HG02642 (cell line): Measurements from ENCODE around the gene RNF181.
"Not testable (repeated sequence)": the region's sequence is repeated elsewhere in the genome, so short reads cannot be mapped to it uniquely, and the experiment has no call there.

Experiments used
- ATAC-seq: cut with Tn5 transposase; IDR thresholded peaks from one replicate; pipeline ENCODE4 v1.9.1; 2021; ENCODE audit warnings: mild to moderate bottlenecking; ENCODE audit not compliant: unreplicated experiment, poor library complexity

RNF181 gene

GRCh38 chr2:85611705-85612587, 16.4 kb downstream of the RNF181 start, which contains the start of gene C2orf68:
TSS of gene C2orf68 (minus strand) at chr2:85612066. CDS start at chr2:85611984, 82 bp downstream.
- ATAC-seq, result peak; percentile 78

GRCh38 chr2:85613717-85614515, 18.4 kb downstream of the RNF181 start:
- no peak for ATAC-seq

GRCh38 chr2:85614757-85615156, 19.2 kb downstream of the RNF181 start:
- ATAC-seq, result not testable (repeated sequence)

- no peak for ATAC-seq
Observed at GRCh38 chr2:85615413-85615728, 19.8 kb downstream of the RNF181 start.

DNA sequence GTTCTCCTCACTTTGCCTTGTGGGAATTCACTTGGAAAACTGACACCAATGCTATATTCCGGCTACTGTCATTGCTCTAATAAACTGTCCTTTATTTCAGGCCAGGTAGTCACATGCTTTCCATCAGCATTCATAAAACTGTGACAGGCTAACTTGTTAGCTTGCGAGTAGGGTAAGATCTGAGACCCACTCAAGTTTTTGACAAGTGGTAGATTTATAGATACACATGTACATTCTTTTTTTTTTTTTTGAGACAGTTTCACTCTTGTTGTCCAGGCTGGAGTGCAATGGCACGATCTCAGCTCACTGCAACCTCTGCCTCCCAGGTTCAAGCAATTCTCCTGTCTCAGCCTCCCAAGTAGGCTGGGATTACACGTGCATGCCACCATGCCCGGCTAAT, 22.2 kb downstream of the RNF181 start:
- not testable (repeated sequence) for ATAC-seq

DNA sequence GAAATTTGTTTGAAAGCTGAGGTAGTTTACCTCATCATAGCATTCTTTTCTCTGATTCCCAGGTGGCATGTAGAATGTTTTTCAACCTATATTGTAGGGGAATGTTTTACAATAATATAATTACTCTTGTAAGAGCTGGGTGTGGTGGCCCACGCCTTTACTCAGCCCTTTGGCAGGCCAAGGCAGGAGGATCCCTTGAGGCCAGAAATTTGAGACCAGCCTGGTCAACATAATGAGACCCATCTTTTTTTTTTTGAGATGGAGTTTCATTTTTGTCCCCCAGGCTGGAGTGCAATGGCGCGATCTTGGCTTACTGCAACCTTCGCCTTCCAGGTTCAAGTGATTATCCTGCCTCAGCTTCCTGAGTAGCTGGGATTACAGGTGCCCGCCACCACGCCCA, 24.1 kb downstream of the RNF181 start:
- ATAC-seq, result no peak

GRCh38 chr2:85621338-85621737, 25.8 kb downstream of the RNF181 start:
- ATAC-seq, result no peak

DNA sequence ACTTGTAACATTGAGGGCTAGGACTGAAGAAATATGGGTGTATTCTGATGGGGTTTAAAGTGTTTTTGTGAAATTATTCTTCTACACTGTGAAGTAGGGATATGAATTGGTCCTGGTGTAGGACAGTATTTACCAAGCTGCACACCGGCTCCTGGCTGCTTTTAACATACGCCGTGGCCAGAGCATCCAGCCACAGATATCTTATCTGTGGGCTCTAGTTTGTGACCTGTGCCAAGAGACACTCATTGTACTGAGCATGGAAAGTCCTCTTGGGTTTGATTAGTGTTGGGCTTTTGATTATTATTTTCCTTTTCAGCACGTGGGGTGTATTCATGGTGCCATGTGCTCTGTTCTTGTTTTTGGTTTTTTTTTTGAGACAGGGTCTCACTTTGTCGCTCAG, 28.4 kb downstream of the RNF181 start:
- no peak for ATAC-seq

GRCh38 chr2:85628658-85629057, 33.1 kb downstream of the RNF181 start:
- ATAC-seq, result peak; percentile 71

- ATAC-seq, result no peak
Observed at GRCh38 chr2:85631316-85631715, 35.8 kb downstream of the RNF181 start.

GRCh38 chr2:85635011-85635410, 39.5 kb downstream of the RNF181 start:
- ATAC-seq, result no peak

DNA sequence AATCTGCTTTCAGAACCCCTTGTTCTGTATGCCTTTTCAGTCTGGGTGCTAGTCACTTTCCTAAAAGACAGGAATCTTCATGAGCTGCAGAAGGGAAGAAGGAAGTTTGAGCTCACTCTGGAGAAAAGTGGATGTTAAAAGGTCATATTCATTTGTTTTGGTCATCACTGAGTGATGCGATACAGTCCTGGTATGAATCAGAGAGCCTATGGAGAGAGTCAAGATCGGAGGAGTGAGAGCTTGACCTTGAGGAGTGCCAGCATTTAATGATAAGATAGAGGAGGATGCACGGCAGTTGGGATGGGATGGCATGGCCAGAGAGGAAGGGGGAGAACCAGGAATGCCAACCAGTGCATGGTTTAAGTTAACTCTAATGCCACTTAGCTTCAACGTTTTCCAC, 40.1 kb downstream of the RNF181 start:
- no peak for ATAC-seq

DNA sequence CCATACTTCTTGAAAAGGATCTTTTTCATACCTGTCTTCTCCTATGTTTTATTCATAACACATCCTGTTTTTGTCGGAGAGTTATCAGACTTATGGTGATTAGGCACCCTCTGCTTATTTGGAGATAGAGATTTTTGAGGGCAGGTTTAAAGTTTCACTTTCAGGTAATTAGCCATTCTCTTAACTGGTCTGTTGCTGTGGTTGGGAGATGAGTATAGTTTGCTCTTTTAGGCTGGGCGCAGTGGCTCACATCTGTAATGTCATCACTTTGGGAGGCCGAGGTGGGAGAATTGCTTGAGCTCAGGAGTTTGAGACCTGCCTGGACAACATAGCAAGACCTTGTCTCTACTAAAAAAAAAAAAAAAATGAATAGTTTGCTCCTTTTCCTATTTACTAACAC, 47.2 kb downstream of the RNF181 start:
- peak; percentile 71 for ATAC-seq

GRCh38 chr2:85644909-85645308, 49.4 kb downstream of the RNF181 start:
- no peak for ATAC-seq

- no peak for ATAC-seq
Observed at GRCh38 chr2:85646166-85646565, 50.6 kb downstream of the RNF181 start.
